Keratinocyte (primary cell): ENCODE results near the gene DIS3L2. TPM values are rescaled to one million over a fixed set of nuclear protein-coding genes. Genes with fewer than 3 reads are reported as not detected.
A peak's percentile ranks its signal among the peaks of the same experiment; 100 is the strongest.
"Not testable (repeated sequence)": the region's sequence is repeated elsewhere in the genome, so short reads cannot be mapped to it uniquely, and the experiment has no call there.

Experiments
- DNase-seq: peaks from one replicate; pipeline ENCODE4 v3.0.0-alpha.2; 2011; ENCODE audit warnings: low read depth, missing footprints, low spot score
- FAIRE-seq: peaks from 2 replicates; lab custom pipeline; 2011; peaks lifted over from hg19 to GRCh38; lab: Jason Lieb, UNC
- H2AFZ ChIP-seq: 2 replicates; pipeline ENCODE4 v1.6.0; 2012; ENCODE audit warnings: low read length, control low read depth, inconsistent platforms; ENCODE audit not compliant: control insufficient read depth
- H3K27ac ChIP-seq: 2 replicates; pipeline ENCODE4 v1.5.1; 2011; ENCODE audit warnings: low read length; ENCODE audit not compliant: control insufficient read depth, insufficient read depth
- H3K27me3 ChIP-seq: 3 replicates; pipeline ENCODE4 v1.6.0; 2011; ENCODE audit warnings: low read length; ENCODE audit not compliant: control insufficient read depth, insufficient read depth; ENCODE audit errors: extremely low read depth
- H3K36me3 ChIP-seq, 2 experiments: 2 replicates in 1 of 2; 3 replicates in 1 of 2; pipeline ENCODE4 v1.5.1; 2011; ENCODE audit warnings: low read length in 2 of 2, mild to moderate bottlenecking in 1 of 2; ENCODE audit not compliant: control insufficient read depth in 2 of 2, insufficient read depth in 2 of 2; ENCODE audit errors: extremely low read depth in 1 of 2
- H3K4me1 ChIP-seq: 3 replicates; pipeline ENCODE4 v1.5.1; 2011; ENCODE audit warnings: low read length; ENCODE audit not compliant: control insufficient read depth, insufficient read depth; ENCODE audit errors: extremely low read depth
- H3K4me2 ChIP-seq: 3 replicates; pipeline ENCODE4 v1.6.0; 2011; ENCODE audit warnings: low read depth, low read length; ENCODE audit not compliant: control insufficient read depth, insufficient read depth; ENCODE audit errors: extremely low read depth
- H3K4me3 ChIP-seq, 3 experiments: fragments of 200-600 bp in 1 of 3; sonication (generic) in 1 of 3; 2 replicates in 2 of 3; 3 replicates in 1 of 3; pipeline ENCODE4 v1.5.1; 2011 to 2016; ENCODE audit warnings: low read length in 3 of 3, mild to moderate bottlenecking in 3 of 3, control low read depth in 2 of 3, inconsistent platforms in 1 of 3, low read depth in 1 of 3, mixed read lengths in 1 of 3, mixed run types in 1 of 3, moderate library complexity in 1 of 3; ENCODE audit not compliant: control insufficient read depth in 2 of 3, insufficient read depth in 2 of 3; ENCODE audit errors: extremely low read depth in 1 of 3
- H3K79me2 ChIP-seq: 2 replicates; pipeline ENCODE4 v1.6.0; 2012; ENCODE audit warnings: low read length; ENCODE audit not compliant: control insufficient read depth, insufficient read depth
- H3K9ac ChIP-seq: 3 replicates; pipeline ENCODE4 v1.6.0; 2011; ENCODE audit warnings: low read length; ENCODE audit not compliant: control insufficient read depth, insufficient read depth; ENCODE audit errors: extremely low read depth
- H3K9me1 ChIP-seq: 3 replicates; pipeline ENCODE4 v1.6.0; 2011; ENCODE audit warnings: low read length; ENCODE audit not compliant: control insufficient read depth, insufficient read depth; ENCODE audit errors: extremely low read depth
- H3K9me3 ChIP-seq: 2 replicates; pipeline ENCODE4 v1.5.1; 2012; ENCODE audit warnings: low read depth, low read length; ENCODE audit not compliant: control insufficient read depth
- H4K20me1 ChIP-seq: 3 replicates; pipeline ENCODE4 v1.6.0; 2011; ENCODE audit warnings: low read length; ENCODE audit not compliant: control insufficient read depth, insufficient read depth; ENCODE audit errors: extremely low read depth
- CTCF ChIP-seq, 3 experiments: IDR thresholded peaks in 1 of 3; conservative IDR thresholded peaks in 1 of 3; optimal IDR thresholded peaks in 1 of 3; 2 replicates in 2 of 3; 3 replicates in 1 of 3; pipeline versions ENCODE3 to v1.5.1; 2011; ENCODE audit warnings: low read length in 3 of 3, mild to moderate bottlenecking in 3 of 3, moderate library complexity in 2 of 3, control low read depth in 1 of 3, inconsistent platforms in 1 of 3; ENCODE audit not compliant: insufficient read depth in 2 of 3; ENCODE audit errors: extremely low read depth in 1 of 3
- EZH2 ChIP-seq: IDR thresholded peaks from one replicate; pipeline ENCODE4 v1.6.1; 2012; ENCODE audit warnings: inconsistent platforms, mild to moderate bottlenecking, low read length, moderate library complexity
- dilution Hi-C: fragments of 300-500 bp; cut with MboI; formaldehyde crosslinking; loops from one replicate; pipeline ENCODE4 v1.7.0; 2020; ENCODE audit warnings: low sequenced_read_pairs; ENCODE audit not compliant: extremely low pct_ligation_motif_present
- polyA plus RNA-seq, 5 experiments: library from polyadenylated mRNA; depleted of rRNA in 3 of 5; stranded (reverse) in 3 of 5; stranded (forward) in 1 of 5; unstranded in 1 of 5; fragments of >200 nt; gene quantifications; 1 replicate in 1 of 5; 2 replicates in 3 of 5; 3 replicates in 1 of 5; pipeline versions ENCODE4 v1.2.1 to v1.2.3, GENCODE V29; 2011 to 2012; ENCODE audit warnings: missing spikeins in 2 of 5, low read depth in 1 of 5, low replicate concordance in 1 of 5

Gene DIS3L2
- polyA plus RNA-seq, 1 donor (not counting 4 experiments of a cell fraction or from before 2014, with no cell fraction given) = 8.6 TPM

GRCh38 chr2:232310121-232310520 is 348.6 kb downstream of the DIS3L2 start:
- FAIRE-seq = peak; percentile 29
- no peak overlapping the region for H3K9ac ChIP-seq

GRCh38 chr2:232310696-232311095 is 349.2 kb downstream of the DIS3L2 start:
- peaks cover 0 to 4% of the 10 kb centered on the region in 2 experiments for H3K36me3 ChIP-seq
- H3K27ac ChIP-seq = no peak overlapping the region
- H4K20me1 ChIP-seq = no peaks in the 10 kb centered on the region
- dilution Hi-C loops = no loop called here
- H3K27me3 ChIP-seq = no peaks in the 10 kb centered on the region
- H3K9me1 ChIP-seq = peaks cover 3% of the 10 kb centered on the region
- no peak for DNase-seq
- no peak for TF ChIP-seq CTCF (optimal IDR thresholded peaks at IDR 0.05 in 1 of 3, IDR thresholded peaks at IDR 0.05 in 1 of 3, conservative IDR thresholded peaks at IDR 0.05 in 1 of 3; ENCODE audit: extremely low read depth in 1 of 3, insufficient read depth in 2 of 3, low read length in 3 of 3)
- no peak overlapping the region for H3K4me3 ChIP-seq
- peak; percentile 9 for FAIRE-seq
- no peak overlapping the region for H3K4me2 ChIP-seq
- H3K79me2 ChIP-seq = no peaks in the 10 kb centered on the region
- H2AFZ ChIP-seq = no peak overlapping the region
- H3K9me3 ChIP-seq = no peaks in the 10 kb centered on the region
- H3K4me1 ChIP-seq = peaks cover 31% of the 10 kb centered on the region
- no peak overlapping the region for H3K9ac ChIP-seq

More at GRCh38 chr2:232310121-232310520, 348.6 kb downstream of the DIS3L2 start:
- peaks cover 3% of the 10 kb centered on the region for H3K9me1 ChIP-seq
- no peaks in the 10 kb centered on the region for H3K27me3 ChIP-seq
- H3K4me2 ChIP-seq = no peak overlapping the region
- no peaks in the 10 kb centered on the region for H4K20me1 ChIP-seq
- no peak for TF ChIP-seq EZH2
- TF ChIP-seq CTCF (optimal IDR thresholded peaks at IDR 0.05 in 1 of 3, IDR thresholded peaks at IDR 0.05 in 1 of 3, conservative IDR thresholded peaks at IDR 0.05 in 1 of 3; ENCODE audit: extremely low read depth in 1 of 3, insufficient read depth in 2 of 3, low read length in 3 of 3) = no peak
- H3K27ac ChIP-seq = no peak overlapping the region
- no peak for DNase-seq
- peaks cover 0 to 4% of the 10 kb centered on the region in 2 experiments for H3K36me3 ChIP-seq
- dilution Hi-C loops = no loop called here
- no peak overlapping the region for H3K4me3 ChIP-seq
- peaks cover 27% of the 10 kb centered on the region for H3K4me1 ChIP-seq
- no peak overlapping the region for H2AFZ ChIP-seq
- no peaks in the 10 kb centered on the region for H3K79me2 ChIP-seq
- no peaks in the 10 kb centered on the region for H3K9me3 ChIP-seq

- H3K27ac ChIP-seq, H3K9ac ChIP-seq, FAIRE-seq, H2AFZ ChIP-seq, H3K4me2 ChIP-seq, dilution Hi-C loops, H3K79me2 ChIP-seq, H3K27me3 ChIP-seq, H4K20me1 ChIP-seq, H3K9me1 ChIP-seq, H3K4me3 ChIP-seq, DNase-seq, H3K36me3 ChIP-seq, H3K9me3 ChIP-seq: not testable (repeated sequence)
- H3K4me1 ChIP-seq = peaks cover 42% of the 10 kb centered on the region
Observed at GRCh38 chr2:232313645-232314044, 352.1 kb downstream of the DIS3L2 start.
